ENCODE data around the gene PSMB9. TPM values are rescaled to one million over a fixed set of nuclear protein-coding genes. Genes with fewer than 3 reads are reported as not detected.

PSMB9 gene
- total and polyA plus RNA-seq, 2 of the 4 experiments (the other 2 are of a cell fraction) = 9.0 to 12.8 TPM

DNA sequence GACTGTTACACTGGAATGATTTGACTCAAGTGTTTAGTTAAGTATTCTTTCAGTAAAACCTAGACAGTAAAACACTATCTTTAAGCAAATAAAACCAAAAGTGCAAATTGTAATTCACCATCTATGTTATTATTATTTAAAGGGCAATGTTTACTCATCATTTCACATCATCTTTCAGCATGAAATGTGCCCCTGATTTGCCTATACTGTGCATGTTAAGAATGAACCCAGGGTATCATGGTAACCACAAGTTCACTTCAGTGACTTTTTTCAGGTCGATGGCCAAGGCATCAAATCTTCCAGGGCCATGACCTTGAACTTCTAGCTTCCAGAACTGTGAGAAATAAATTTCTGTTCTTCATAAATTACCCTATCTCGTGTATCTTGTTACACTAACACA lies 35.1 kb upstream of the PSMB9 start:
- Histone ChIP-seq H4K5ac (ENCODE audit: low read depth, low read length) (no peak overlapping the region), H3K79me1 (ENCODE audit: low read depth in 1 of 2, low read length in 2 of 2) (no peaks in the 10 kb centered on the region), H2AFZ (replicated peaks; ENCODE audit: low read length, poor library complexity) (no peak overlapping the region), H2BK120ac (ENCODE audit: low read depth, low read length) (no peak overlapping the region), H3K9me1 (ENCODE audit: insufficient read depth, low read length) (peaks cover 4% of the 10 kb centered on the region; the same call in 1 of the 2 replicates), H3K23ac (ENCODE audit: low read depth, low read length) (no peak overlapping the region), H3K4ac (ENCODE audit: low read depth, low read length) (no peak overlapping the region), H3K9ac (ENCODE audit: low read depth, low read length) (no peak overlapping the region), H3K14ac (replicated peaks; ENCODE audit: low read depth, low read length) (no peak overlapping the region), H4K91ac (ENCODE audit: insufficient read depth, low read depth, low read length) (no peak overlapping the region), H3K27ac (ENCODE audit: insufficient read depth, low read length) (no peak overlapping the region), H2BK20ac (ENCODE audit: low read depth, low read length) (no peak overlapping the region), H2AK5ac (ENCODE audit: low read depth, low read length) (no peak overlapping the region), H2BK15ac (ENCODE audit: low read depth, low read length) (no peak overlapping the region), H3K36me3 (ENCODE audit: control insufficient read depth, insufficient read depth, low read length) (no peaks in the 10 kb centered on the region), H4K20me1 (ENCODE audit: insufficient read depth, low read length) (no peaks in the 10 kb centered on the region), H4K8ac (ENCODE audit: low read depth in 2 of 2, low read length in 2 of 2) (no peak overlapping the region), H3K4me2 (ENCODE audit: low read depth, low read length) (no peak overlapping the region), H3K4me3 (ENCODE audit: insufficient read depth, low read depth, low read length) (no peak overlapping the region), H2BK5ac (ENCODE audit: low read depth, low read length, poor library complexity, severe bottlenecking) (no peak overlapping the region), H3K9me3 (ENCODE audit: control insufficient read depth, insufficient read depth, low read length) (no peaks in the 10 kb centered on the region), H3K4me1 (ENCODE audit: control insufficient read depth, insufficient read depth, low read length) (peaks cover 5% of the 10 kb centered on the region), H3K56ac (ENCODE audit: extremely low read depth, insufficient read depth, low read length) (no peak overlapping the region), H2AK9ac (replicated peaks; ENCODE audit: low read depth, low read length, poor library complexity) (no peak overlapping the region), H3K18ac (ENCODE audit: low read depth, low read length) (no peak overlapping the region), H3K27me3 (ENCODE audit: control insufficient read depth, insufficient read depth, low read length) (no peaks in the 10 kb centered on the region)
- WGBS, 2 experiments (ENCODE audit: extremely low coverage in 2 of 2, insufficient read length in 1 of 2) = no CpG with 5 or more reads among the region's 2 CpGs
- intact Hi-C loops (cut with micrococcal nuclease) = no loop called here
- dilution Hi-C loops (cut with HindIII; ENCODE audit: low sequenced_read_pairs, unreplicated experiment) = no loop called here
- no peak for TF ChIP-seq NFE2L2 (IDR thresholded peaks at IDR 0.05; ENCODE audit: low read depth, low read length)
- TF ChIP-seq SMC3 (IDR thresholded peaks at IDR 0.05; ENCODE audit: low read depth, low read length) = no peak
- TF ChIP-seq RAD21 (IDR thresholded peaks at IDR 0.05; ENCODE audit: low read length) = no peak
- no peak for TF ChIP-seq POLR2A (IDR thresholded peaks at IDR 0.05; ENCODE audit: low read depth, low read length)
- no peak for TF ChIP-seq CHD1 (IDR thresholded peaks at IDR 0.05; ENCODE audit: low read depth, low read length)
- no peak for TF ChIP-seq CEBPB (IDR thresholded peaks at IDR 0.05; ENCODE audit: low read depth, low read length)
- no peak for TF ChIP-seq BHLHE40 (IDR thresholded peaks at IDR 0.05; ENCODE audit: low read depth, low read length)
- TF ChIP-seq MAFK (IDR thresholded peaks at IDR 0.05; ENCODE audit: low read depth, low read length) = no peak
- TF ChIP-seq RCOR1 (IDR thresholded peaks at IDR 0.05; ENCODE audit: insufficient replicate concordance, low read length) = no peak
- TF ChIP-seq MAZ (IDR thresholded peaks at IDR 0.05; ENCODE audit: borderline replicate concordance, low read depth, low read length) = no peak
- TF ChIP-seq FOS (IDR thresholded peaks at IDR 0.05; ENCODE audit: low read depth, low read length) = no peak
- TF ChIP-seq, protein P1, sequence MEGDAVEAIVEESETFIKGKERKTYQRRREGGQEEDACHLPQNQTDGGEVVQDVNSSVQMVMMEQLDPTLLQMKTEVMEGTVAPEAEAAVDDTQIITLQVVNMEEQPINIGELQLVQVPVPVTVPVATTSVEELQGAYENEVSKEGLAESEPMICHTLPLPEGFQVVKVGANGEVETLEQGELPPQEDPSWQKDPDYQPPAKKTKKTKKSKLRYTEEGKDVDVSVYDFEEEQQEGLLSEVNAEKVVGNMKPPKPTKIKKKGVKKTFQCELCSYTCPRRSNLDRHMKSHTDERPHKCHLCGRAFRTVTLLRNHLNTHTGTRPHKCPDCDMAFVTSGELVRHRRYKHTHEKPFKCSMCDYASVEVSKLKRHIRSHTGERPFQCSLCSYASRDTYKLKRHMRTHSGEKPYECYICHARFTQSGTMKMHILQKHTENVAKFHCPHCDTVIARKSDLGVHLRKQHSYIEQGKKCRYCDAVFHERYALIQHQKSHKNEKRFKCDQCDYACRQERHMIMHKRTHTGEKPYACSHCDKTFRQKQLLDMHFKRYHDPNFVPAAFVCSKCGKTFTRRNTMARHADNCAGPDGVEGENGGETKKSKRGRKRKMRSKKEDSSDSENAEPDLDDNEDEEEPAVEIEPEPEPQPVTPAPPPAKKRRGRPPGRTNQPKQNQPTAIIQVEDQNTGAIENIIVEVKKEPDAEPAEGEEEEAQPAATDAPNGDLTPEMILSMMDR (conservative IDR thresholded peaks at IDR 0.05; ENCODE audit: low read depth, low read length) = no peak
- TF ChIP-seq, protein P2, sequence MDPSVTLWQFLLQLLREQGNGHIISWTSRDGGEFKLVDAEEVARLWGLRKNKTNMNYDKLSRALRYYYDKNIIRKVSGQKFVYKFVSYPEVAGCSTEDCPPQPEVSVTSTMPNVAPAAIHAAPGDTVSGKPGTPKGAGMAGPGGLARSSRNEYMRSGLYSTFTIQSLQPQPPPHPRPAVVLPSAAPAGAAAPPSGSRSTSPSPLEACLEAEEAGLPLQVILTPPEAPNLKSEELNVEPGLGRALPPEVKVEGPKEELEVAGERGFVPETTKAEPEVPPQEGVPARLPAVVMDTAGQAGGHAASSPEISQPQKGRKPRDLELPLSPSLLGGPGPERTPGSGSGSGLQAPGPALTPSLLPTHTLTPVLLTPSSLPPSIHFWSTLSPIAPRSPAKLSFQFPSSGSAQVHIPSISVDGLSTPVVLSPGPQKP (IDR thresholded peaks at IDR 0.05; ENCODE audit: borderline replicate concordance, low read depth, low read length) = no peak
- TF ChIP-seq, protein P3, sequence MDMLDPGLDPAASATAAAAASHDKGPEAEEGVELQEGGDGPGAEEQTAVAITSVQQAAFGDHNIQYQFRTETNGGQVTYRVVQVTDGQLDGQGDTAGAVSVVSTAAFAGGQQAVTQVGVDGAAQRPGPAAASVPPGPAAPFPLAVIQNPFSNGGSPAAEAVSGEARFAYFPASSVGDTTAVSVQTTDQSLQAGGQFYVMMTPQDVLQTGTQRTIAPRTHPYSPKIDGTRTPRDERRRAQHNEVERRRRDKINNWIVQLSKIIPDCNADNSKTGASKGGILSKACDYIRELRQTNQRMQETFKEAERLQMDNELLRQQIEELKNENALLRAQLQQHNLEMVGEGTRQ (IDR thresholded peaks at IDR 0.05; ENCODE audit: low read depth, low read length) = no peak
- TF ChIP-seq MXI1 (IDR thresholded peaks at IDR 0.05; ENCODE audit: borderline replicate concordance, low read depth, low read length) = no peak
- no peak for TF ChIP-seq RFX5 (IDR thresholded peaks at IDR 0.05; ENCODE audit: low read depth, low read length)
- BruUV-seq (replicated peaks) = no TSS peak
- DNase-seq = no peak
- ChIA-PET CTCF (no interaction called here), POLR2A (ENCODE audit: unreplicated experiment) (no interaction called here)
- in situ Hi-C loops (cut with MboI; ENCODE audit: low sequenced_read_pairs) = no loop called here
- ATAC-seq (ENCODE audit: low read depth) = no peak

All from IMR-90 (cell line).